T-helper 1 cell treated with Interleukin-12 subunit alpha and Interleukin-12 subunit beta and Interleukin-4 antibody, amounts not matched to agents 30 ng/mL and 1 ng/mL, for 36 hours (primary cell): ENCODE results near the gene DAZ2. TPM values are rescaled to one million over a fixed set of nuclear protein-coding genes. Genes with fewer than 3 reads are reported as not detected.
"Not testable (repeated sequence)": the region's sequence is repeated elsewhere in the genome, so short reads cannot be mapped to it uniquely, and the experiment has no call there.

Source experiments
- intact Hi-C: fragments of 100-400 bp; cut with micrococcal nuclease; formaldehyde crosslinking; loops from one replicate; pipeline ENCODE4 v1.15.1; 2024
- total RNA-seq: library from RNA; stranded (reverse); gene quantifications from 2 replicates; pipeline ENCODE4 v1.2.3, GENCODE V29; 2022

DAZ2 gene, protein sequence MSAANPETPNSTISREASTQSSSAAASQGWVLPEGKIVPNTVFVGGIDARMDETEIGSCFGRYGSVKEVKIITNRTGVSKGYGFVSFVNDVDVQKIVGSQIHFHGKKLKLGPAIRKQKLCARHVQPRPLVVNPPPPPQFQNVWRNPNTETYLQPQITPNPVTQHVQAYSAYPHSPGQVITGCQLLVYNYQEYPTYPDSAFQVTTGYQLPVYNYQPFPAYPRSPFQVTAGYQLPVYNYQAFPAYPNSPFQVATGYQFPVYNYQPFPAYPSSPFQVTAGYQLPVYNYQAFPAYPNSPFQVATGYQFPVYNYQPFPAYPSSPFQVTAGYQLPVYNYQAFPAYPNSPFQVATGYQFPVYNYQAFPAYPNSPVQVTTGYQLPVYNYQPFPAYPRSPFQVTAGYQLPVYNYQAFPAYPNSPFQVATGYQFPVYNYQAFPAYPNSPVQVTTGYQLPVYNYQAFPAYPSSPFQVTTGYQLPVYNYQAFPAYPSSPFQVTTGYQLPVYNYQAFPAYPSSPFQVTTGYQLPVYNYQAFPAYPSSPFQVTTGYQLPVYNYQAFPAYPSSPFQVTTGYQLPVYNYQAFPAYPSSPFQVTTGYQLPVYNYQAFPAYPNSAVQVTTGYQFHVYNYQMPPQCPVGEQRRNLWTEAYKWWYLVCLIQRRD
- total RNA-seq = not detected in 2 replicates

DNA sequence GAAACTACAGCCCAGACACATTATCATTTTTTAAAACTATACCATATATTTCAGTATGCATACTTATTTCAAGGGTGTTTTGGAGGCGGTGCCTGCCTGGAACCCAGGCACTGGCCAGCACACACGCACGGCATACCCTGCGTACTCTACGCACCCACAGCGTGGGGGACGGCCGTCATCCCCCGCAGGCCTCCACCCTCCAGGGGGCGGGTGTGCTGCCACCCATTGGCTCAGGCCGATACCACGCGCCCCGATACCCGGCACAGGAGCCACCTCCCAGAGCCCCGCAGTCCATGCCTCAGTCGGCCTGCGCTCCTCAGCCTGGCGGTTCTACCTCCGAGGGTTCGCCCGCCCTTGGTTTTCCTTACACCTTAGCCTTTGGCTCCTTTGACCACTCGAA, at the start of gene DAZ2:
TSS of gene DAZ2 (plus strand) at position 301 of the 400 bp plus-strand sequence. CDS start 208 bp downstream, outside the sequence.
- intact Hi-C loops = not testable (repeated sequence)

DNA sequence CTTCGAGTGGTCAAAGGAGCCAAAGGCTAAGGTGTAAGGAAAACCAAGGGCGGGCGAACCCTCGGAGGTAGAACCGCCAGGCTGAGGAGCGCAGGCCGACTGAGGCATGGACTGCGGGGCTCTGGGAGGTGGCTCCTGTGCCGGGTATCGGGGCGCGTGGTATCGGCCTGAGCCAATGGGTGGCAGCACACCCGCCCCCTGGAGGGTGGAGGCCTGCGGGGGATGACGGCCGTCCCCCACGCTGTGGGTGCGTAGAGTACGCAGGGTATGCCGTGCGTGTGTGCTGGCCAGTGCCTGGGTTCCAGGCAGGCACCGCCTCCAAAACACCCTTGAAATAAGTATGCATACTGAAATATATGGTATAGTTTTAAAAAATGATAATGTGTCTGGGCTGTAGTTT, 20.4 kb upstream of the DAZ2 start, which contains the start of gene DAZ1:
TSS of gene DAZ1 (minus strand) at position 101 of the 400 bp plus-strand sequence. CDS start 208 bp downstream, outside the sequence.
- intact Hi-C loops = not testable (repeated sequence)

DNA sequence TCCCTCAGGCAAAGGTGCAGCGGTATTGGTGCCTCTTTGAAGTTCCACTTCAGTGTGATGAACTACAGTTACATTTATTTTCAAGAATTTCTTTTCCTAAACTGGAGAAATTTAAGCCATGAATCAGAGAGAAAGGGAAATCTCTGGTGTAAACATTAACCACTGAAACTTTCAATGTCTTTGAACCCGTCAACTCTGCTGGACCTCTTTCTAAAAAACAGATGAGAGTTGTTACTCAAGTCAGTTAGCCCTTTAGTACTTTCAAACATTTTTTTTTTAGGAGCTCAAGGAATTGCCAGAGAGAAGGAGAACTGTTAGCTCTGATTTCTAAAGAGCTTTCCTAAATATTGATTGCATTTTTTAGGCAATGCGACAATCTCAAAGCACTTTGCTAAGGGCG, 11.9 kb upstream of the DAZ2 start:
- intact Hi-C loops = not testable (repeated sequence)

DNA sequence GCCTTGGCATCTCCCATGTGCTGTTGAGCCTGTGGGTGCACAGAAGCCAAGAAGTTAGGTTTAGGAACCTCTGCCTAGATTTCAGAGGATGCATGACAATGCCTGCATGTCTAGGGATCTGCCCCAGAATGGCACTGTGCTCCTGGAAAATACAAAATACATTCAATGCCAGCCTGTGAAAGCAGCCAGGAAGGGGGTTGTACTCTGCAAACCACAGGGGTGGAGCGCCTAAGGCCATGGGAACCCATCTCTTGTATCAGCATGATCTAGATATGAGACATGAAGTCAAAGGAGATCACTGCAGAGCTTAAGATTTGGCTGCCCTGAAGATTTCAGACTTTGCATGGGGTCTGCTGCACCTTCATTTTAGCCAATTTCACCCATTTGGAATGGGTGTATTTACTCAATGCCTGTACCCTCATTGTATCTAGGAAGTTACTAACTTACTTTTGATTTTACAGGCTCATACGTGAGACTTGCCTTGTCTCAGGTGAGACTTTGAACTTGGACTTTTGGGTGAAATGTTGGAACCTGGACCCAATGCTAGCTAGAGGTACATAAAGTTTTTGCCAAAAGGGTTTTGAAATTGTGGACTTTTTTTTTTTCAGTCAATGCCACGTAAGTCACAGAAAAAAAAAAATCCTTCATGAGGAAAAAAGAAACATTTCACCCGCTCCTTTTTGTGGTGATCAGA, 9.4 kb upstream of the DAZ2 start:
- intact Hi-C loops = not testable (repeated sequence)

DNA sequence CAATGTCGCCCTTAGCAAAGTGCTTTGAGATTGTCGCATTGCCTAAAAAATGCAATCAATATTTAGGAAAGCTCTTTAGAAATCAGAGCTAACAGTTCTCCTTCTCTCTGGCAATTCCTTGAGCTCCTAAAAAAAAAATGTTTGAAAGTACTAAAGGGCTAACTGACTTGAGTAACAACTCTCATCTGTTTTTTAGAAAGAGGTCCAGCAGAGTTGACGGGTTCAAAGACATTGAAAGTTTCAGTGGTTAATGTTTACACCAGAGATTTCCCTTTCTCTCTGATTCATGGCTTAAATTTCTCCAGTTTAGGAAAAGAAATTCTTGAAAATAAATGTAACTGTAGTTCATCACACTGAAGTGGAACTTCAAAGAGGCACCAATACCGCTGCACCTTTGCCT, 8.7 kb upstream of the DAZ2 start:
- intact Hi-C loops = not testable (repeated sequence)

Other genes starting within 250 kb of the DAZ2 start
- not detected in 2 replicates for gene BPY2, start 235.3 kb upstream of the DAZ2 start, total RNA-seq
- gene DAZ1, start 20.5 kb upstream of the DAZ2 start, total RNA-seq = not detected in 2 replicates